Natural killer cell treated with Interleukin-12 subunit alpha and Interleukin-12 subunit beta and Interleukin-15 and Interleukin-18, amount 100 ng/mL, for 72 hours (primary cell): ENCODE data around the gene ARHGAP11B.
"Not testable (repeated sequence)": the region's sequence is repeated elsewhere in the genome, so short reads cannot be mapped to it uniquely, and the experiment has no call there.

Experiments
- ATAC-seq, 2 donors: fragments of 150-1000 bp; cut with Tn5 transposase in 1 of 2; sonication (Bioruptor Pico), chemical (Tn5 transposase) in 1 of 2; 2 replicates each; pipeline ENCODE4 v1.10.0; 2021
- DNase-seq: peaks from one replicate; pipeline ENCODE4 v3.0.0; 2022; ENCODE audit warnings: low spot score
- H3K27ac Mint-ChIP-seq, 2 donors: 1 replicate in 1 of 2; 2 replicates in 1 of 2; pipeline ENCODE4 v1.8.0; 2022; ENCODE audit warnings: mixed read lengths in 2 of 2, mild to moderate bottlenecking in 1 of 2, moderate library complexity in 1 of 2
- H3K27me3 Mint-ChIP-seq, 2 donors: 1 replicate in 1 of 2; 2 replicates in 1 of 2; pipeline ENCODE4 v1.8.0; 2022; ENCODE audit warnings: mixed read lengths in 2 of 2
- H3K36me3 Mint-ChIP-seq: one replicate; pipeline ENCODE4 v1.8.0; 2022; ENCODE audit warnings: mixed read lengths
- H3K4me1 Mint-ChIP-seq, 2 donors: 1 replicate in 1 of 2; 2 replicates in 1 of 2; pipeline ENCODE4 v1.8.0; 2022; ENCODE audit warnings: low read depth in 2 of 2, mixed read lengths in 2 of 2, mild to moderate bottlenecking in 1 of 2
- H3K4me3 Mint-ChIP-seq: one replicate; pipeline ENCODE4 v1.8.0; 2022; ENCODE audit warnings: mixed read lengths
- H3K9me3 Mint-ChIP-seq: 2 replicates; pipeline ENCODE4 v1.8.0; 2022; ENCODE audit warnings: mixed read lengths

ARHGAP11B gene

DNA sequence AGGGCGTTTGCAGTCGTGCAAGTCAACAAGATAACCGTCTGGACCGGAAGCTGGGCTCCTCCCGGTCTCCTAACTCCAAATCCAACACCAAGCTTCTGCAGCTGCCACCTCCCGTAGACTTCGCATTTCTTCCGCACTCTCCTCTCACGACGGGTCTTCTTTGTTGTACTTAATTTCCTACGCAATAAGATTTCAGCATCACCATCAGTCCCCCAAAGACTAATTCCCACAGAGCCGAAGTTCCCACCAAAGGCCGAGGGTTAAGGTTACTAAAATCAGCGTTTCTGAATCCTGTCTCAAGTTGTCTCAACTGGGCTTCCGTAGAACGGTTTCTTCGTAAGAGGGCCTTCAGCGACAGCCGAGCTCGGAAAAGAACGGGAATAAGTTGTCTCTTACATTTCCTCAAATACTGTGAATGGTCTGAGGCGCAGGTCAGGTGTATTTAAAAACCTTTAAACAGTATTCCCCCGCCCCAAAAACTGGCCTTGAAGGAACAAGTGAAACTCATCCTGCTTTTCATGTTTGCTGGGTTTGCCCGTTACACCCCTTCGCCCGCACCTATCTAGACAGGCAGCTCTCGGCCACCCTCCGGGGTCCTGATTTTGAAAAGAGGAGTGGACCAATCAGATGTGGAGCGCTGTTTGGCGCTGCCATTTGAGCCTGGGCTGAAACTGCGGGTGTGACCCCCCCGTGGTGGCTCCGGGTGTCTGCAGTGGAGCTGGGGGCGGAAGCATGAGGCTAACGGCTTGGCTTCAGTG, at the start of gene ARHGAP11B:
TSS of gene ARHGAP11B (plus strand) at position 693 of the 758 bp plus-strand sequence.
- ATAC-seq (peak; percentile 99), DNase-seq (peak; percentile 96)
- Mint-ChIP-seq H3K27ac (peak within 1 kb of the TSS; percentile 93 to 99), H3K36me3 (peaks cover 12% of the 10 kb centered on the region), H3K4me1 (peaks cover 13 to 15% of the 10 kb centered on the region in 2 donors), H3K4me3 (peak within 1 kb of the TSS; percentile 94)
- H3K27me3 Mint-ChIP-seq, H3K9me3 Mint-ChIP-seq: not testable (repeated sequence)

DNA sequence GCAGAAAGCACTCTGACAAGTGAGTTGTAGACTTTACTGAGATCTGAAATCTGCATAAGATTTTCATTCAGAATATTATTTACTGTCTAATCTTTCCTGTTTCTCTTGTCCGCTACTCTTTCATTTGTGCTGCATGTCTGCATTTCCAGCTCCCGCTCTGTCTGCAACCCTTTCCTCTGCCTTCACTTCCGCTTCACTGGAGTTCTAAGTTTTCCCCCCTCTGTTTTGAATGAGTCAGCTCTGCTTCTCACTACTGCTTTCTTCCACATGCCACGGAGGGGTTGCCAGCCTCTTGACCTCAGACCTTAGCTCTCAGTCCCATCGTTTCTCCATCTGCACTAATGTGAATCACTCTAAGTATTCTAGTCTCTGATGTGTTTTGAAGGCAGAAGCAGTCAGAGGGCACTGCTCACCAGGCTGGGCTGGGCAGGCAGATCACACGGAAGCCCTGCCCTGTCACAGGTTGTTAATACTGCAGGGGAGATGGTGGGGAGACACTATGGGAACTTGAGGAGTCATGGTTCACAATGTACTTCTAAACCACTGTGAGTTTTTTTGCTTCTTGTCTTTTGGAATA, 46.4 kb upstream of the ARHGAP11B start:
- not testable (repeated sequence) for H3K9me3 Mint-ChIP-seq, DNase-seq, H3K4me3 Mint-ChIP-seq, H3K4me1 Mint-ChIP-seq, H3K27ac Mint-ChIP-seq, ATAC-seq, H3K27me3 Mint-ChIP-seq, H3K36me3 Mint-ChIP-seq

DNA sequence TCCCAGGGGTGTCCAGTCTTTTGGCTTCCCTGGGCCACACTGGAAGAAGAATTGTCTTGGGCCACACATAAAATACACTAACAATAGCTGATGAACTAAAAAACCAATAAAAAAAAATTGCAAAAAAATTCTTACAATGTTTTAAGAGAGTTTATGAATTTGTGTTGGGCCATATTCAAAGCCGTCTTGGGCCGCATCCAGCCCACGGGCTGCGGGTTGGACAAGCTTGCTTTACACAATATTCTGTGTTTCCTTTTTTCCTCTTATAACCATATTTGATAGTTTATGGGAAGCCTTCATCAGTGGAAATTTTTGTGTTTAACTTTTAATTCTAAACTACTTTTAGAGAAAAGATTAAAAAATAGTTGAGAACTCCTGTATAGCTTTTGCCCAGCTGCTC, 45.2 kb upstream of the ARHGAP11B start:
- H3K4me3 Mint-ChIP-seq, H3K36me3 Mint-ChIP-seq, H3K4me1 Mint-ChIP-seq, ATAC-seq, H3K27me3 Mint-ChIP-seq, H3K27ac Mint-ChIP-seq, DNase-seq, H3K9me3 Mint-ChIP-seq: not testable (repeated sequence)

DNA sequence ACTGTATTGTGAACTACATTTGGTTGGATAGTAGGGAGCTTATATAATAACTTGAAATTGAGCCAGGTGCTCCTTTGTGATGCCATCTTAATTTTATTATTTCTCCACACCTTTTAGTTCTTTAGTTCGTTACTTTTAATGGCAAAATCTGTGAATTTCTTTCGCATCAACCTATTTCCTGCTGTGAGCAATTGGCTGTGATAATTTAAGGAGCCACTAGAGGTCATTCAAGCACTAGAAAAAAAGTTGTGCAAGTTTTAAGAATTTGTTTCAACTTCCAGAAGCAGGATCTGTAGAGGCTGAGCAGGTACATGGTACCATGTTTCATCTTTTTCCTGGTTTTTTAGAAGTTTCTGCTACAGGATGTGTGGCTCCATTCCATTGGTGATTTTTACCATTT, 27.0 kb upstream of the ARHGAP11B start:
- H3K4me3 Mint-ChIP-seq, H3K4me1 Mint-ChIP-seq, H3K9me3 Mint-ChIP-seq, ATAC-seq, H3K27me3 Mint-ChIP-seq, H3K36me3 Mint-ChIP-seq, H3K27ac Mint-ChIP-seq, DNase-seq: not testable (repeated sequence)

DNA sequence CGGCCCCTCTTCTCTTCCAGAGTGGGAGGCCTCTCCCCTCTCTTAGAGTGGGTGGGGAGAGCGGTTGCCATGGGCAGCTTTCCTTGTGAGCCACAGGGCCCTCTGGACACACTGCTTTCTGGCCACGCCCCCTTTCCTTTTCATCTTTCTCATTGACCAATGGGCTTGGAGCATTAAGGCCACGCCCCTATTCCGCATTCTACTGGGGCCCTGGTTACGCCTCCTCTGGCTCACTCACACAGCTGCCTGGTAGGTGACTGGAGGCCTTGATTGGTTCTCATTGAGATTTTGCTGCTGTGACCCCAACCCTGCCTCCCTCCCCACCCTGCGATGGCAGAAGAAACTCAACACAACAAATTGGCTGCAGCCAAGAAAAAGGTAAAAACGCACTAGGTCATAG, 22.1 kb upstream of the ARHGAP11B start, which contains the start of gene GOLGA8H:
TSS of gene GOLGA8H (plus strand) at position 233 of the 400 bp plus-strand sequence. CDS start at position 331, 98 bp downstream.
- H3K4me1 Mint-ChIP-seq, H3K36me3 Mint-ChIP-seq, H3K9me3 Mint-ChIP-seq, H3K27me3 Mint-ChIP-seq, ATAC-seq, H3K4me3 Mint-ChIP-seq, DNase-seq, H3K27ac Mint-ChIP-seq: not testable (repeated sequence)

DNA sequence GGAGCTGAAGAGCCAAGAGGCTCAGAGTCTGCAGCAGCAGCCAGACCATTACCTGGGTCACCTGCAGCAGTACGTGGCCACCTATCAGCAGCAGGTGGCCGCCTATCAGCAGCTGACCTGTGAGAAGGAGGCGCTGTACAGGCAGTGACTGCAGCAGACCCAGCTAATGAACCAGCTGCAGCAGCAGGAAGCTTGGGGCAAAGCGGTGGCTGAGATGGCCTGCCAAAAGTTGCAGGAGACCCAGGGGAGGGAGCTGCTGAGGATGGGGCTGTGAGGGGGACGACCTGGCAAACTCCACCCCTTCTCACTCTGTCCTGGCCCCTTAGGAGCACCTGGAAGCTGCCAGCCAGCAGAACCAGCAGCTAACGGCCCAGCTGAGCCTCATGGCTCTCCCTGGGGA, 13.7 kb upstream of the ARHGAP11B start:
- H3K27ac Mint-ChIP-seq, H3K27me3 Mint-ChIP-seq, H3K9me3 Mint-ChIP-seq, DNase-seq, ATAC-seq, H3K36me3 Mint-ChIP-seq, H3K4me3 Mint-ChIP-seq, H3K4me1 Mint-ChIP-seq: not testable (repeated sequence)

DNA sequence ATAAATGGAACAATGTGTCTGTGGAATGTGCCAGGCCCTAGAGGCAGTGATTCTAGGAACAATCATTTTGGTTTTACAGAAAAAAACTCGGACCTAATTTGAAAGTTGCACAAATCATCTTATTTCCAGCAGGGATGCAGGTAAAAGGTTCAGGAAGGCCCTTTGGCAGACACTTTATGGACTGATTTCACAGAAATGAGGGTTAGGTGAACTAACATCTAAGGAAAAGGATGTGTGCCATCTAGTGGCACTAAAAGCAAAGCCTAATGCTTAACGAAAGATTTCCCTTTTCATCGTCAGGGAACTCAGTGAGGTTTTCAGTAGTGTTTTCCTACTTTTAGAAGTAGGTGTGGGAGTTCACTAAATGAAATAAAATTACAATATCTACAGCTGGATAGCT, 4.6 kb upstream of the ARHGAP11B start:
- not testable (repeated sequence) for H3K27ac Mint-ChIP-seq, ATAC-seq, H3K27me3 Mint-ChIP-seq, H3K9me3 Mint-ChIP-seq, H3K36me3 Mint-ChIP-seq, H3K4me3 Mint-ChIP-seq, H3K4me1 Mint-ChIP-seq, DNase-seq

DNA sequence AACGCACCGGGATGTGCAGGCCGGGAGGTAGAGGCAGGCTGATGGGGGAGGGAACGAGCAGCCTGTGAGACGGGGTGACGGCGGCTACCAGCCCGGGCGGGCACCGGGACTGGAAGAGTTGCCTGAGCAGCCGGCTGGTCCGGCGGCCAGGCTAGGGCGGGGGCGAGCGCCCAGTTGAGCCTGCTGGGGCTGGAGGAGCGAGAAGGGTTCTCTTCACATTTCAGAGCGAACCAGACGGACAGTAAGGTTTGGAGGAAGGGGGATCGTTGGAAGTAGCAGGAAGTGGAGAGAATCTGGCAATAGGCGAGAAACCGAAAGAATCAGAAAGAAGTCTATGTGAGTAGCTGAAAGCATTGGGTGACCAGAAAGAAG, 252 bp downstream of the ARHGAP11B start:
- not testable (repeated sequence) for DNase-seq

DNA sequence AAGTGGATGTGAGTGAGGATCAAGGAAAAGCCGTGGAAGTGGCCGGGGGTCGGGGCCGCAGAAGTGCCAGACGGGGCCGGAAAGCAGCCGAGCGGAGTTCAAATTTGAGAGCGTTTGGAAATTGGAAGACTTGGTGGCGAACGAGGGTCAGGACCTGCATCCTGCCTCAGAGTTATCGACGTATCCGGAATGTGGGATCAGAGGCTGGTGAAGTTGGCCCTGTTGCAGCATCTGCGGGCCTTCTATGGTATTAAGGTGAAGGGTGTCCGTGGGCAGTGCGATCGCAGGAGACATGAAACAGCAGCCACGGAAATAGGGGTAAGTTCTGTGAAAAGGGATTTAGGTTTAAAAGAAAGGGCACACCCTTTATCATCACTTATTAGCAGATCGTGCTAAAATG, 704 bp downstream of the ARHGAP11B start:
- peak overlapping the region; percentile 94 for H3K4me3 Mint-ChIP-seq
- not testable (repeated sequence) for H3K27me3 Mint-ChIP-seq

More for the DNA sequence above, 252 bp downstream of the ARHGAP11B start:
- H3K4me1 Mint-ChIP-seq = peaks cover 13 to 15% of the 10 kb centered on the region in 2 donors
- not testable (repeated sequence) for H3K9me3 Mint-ChIP-seq, H3K27me3 Mint-ChIP-seq
- H3K27ac Mint-ChIP-seq = peak overlapping the region; percentile 93 to 99
- peaks cover 12% of the 10 kb centered on the region for H3K36me3 Mint-ChIP-seq
- ATAC-seq = peak in 1 of 2 donors; percentile 1
- peak overlapping the region; percentile 94 for H3K4me3 Mint-ChIP-seq

DNA sequence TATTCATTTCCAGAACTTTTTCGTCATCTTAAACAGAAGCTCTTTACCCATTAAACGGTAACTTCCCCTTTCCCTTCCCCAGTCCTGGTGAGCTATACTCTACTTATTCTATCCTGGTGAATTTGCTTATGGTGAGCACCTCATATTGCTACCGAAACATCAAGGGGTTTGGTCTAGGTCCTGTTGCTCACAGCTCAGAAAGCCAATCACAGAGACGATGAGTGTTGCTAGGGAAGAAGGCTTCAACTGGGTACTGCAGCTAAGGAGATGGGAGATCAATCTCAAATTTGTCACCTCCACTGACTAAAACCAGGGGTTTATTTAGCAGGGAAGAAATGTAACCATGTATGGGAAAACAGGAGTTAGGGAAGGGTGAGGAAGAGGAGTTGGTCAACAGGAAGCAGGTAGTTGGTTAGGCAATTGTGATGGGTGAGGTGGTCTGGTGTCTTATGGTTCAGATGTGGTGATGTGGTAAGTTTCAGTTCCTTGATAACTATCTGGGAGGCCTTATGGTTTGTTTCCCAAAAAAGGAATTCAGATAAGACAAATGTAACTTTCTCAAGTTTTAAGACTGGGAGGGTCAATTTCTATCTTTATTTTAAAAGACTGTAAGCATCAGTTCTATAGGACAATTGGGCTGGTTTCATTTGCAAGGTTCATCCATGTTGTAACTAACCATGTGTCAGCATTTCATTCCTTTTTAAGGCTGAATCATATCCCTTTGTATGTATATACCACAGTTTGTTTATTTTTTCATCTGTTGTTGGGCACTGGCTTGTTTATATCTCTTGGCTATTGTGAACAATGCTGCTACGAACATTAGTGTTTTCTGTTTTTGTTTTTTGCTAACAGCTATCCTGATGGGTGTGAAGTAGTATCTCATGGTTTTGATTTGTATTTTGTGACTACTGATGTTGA, 24.3 kb downstream of the ARHGAP11B start:
- H3K4me1 Mint-ChIP-seq = peaks cover 4 to 18% of the 10 kb centered on the region in 2 donors
- H3K9me3 Mint-ChIP-seq = no peaks in the 10 kb centered on the region
- H3K4me3 Mint-ChIP-seq = peak overlapping the region; percentile 4
- peak overlapping the region in 1 of 2 donors; percentile 10 for H3K27ac Mint-ChIP-seq
- peaks cover 24% of the 10 kb centered on the region for H3K36me3 Mint-ChIP-seq
- ATAC-seq (no peak), DNase-seq (no peak)
- no peaks in the 10 kb centered on the region for H3K27me3 Mint-ChIP-seq

More for the DNA sequence above, 704 bp downstream of the ARHGAP11B start:
- ATAC-seq = peak in 1 of 2 donors; percentile 22
- Mint-ChIP-seq H3K27ac (peak overlapping the region; percentile 93 to 99), H3K4me1 (peaks cover 13 to 15% of the 10 kb centered on the region in 2 donors), H3K36me3 (peaks cover 12% of the 10 kb centered on the region)
- DNase-seq, H3K9me3 Mint-ChIP-seq: not testable (repeated sequence)

DNA sequence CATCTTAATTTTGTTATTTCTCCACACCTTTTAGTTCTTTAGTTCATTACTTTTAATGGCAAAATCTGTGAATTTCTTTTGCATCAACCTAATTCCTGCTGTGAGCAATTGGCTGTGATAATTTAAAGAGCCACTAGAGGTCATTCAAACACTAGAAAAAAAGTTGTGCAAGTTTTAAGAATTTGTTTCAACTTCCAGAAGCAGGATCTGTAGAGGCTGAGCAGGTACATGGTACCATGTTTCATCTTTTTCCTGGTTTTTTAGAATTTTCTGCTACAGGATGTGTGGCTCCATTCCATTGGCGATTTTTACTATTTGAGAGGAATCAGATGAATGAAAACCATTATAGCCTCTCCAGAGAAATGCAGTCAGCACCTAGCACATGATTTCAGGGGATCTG, 35.2 kb downstream of the ARHGAP11B start:
- not testable (repeated sequence) for H3K4me1 Mint-ChIP-seq, H3K27ac Mint-ChIP-seq, DNase-seq, H3K9me3 Mint-ChIP-seq, ATAC-seq, H3K4me3 Mint-ChIP-seq, H3K36me3 Mint-ChIP-seq, H3K27me3 Mint-ChIP-seq

DNA sequence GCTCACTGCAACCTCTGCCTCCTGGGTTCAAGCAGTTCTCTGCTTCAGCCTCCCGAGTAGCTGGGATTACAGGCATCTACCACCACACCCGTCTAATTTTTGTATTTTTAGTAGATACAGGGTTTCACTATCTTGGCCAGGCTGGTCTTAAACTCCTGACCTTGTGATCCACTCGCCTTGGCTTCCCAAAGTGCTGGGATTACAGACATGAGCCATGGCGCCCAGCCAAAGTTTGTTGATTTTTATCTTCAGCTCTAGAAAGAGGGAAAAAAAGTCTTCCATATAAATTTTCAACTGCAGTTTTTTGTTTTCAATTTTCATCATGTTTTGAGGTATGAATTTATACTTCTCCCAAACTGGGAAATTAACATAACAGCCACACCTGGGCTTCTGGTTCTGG, 43.7 kb downstream of the ARHGAP11B start:
- not testable (repeated sequence) for H3K9me3 Mint-ChIP-seq, H3K27ac Mint-ChIP-seq, DNase-seq, H3K27me3 Mint-ChIP-seq, ATAC-seq, H3K36me3 Mint-ChIP-seq, H3K4me3 Mint-ChIP-seq
- H3K4me1 Mint-ChIP-seq = peaks cover 4 to 11% of the 10 kb centered on the region in 2 donors

DNA sequence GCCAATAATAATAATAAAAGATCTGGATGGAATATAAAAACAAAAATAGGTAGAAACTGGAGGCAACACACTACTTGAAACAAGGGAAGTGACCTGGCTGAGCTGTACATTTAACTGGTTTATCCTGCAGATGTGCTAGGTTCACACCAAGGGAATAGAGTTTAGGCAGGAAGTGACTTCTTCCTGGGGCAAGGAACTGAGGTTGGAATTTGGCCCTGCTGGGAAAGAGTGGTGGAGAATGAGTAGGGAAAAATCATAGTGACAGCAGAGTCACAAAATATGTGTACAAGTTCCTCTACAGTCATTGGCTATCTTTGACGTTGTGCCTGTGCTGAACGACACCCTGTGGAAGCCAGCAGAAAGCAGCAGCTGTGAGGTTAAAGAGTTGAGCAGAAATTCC, 44.1 kb downstream of the ARHGAP11B start:
- Mint-ChIP-seq H3K4me1 (peaks cover 4 to 11% of the 10 kb centered on the region in 2 donors), H3K36me3 (peaks cover 5% of the 10 kb centered on the region), H3K9me3 (no peaks in the 10 kb centered on the region), H3K27ac (no peak overlapping the region), H3K4me3 (no peak overlapping the region), H3K27me3 (no peaks in the 10 kb centered on the region)
- ATAC-seq (no peak), DNase-seq (no peak)

DNA sequence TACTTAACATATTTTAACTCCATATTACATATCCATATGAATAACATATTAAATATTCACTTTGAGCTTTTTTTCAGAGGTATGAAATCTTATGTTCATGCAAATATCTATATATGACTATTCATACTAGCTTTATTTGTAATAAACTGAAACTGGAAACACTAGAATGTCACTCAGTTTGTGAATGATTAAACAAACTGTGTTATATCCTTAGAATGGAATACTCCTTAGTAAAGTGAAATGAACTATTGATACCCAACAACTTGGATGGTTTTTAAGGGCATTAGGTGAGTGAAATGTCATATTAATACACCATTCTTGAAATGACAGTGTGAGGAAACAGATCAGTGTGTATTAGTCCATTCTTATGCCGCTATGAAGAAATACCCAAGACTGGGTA, 45.4 kb downstream of the ARHGAP11B start:
- Mint-ChIP-seq H3K27me3 (no peaks in the 10 kb centered on the region), H3K9me3 (no peaks in the 10 kb centered on the region), H3K36me3 (peaks cover 5% of the 10 kb centered on the region), H3K4me1 (peaks cover 4 to 11% of the 10 kb centered on the region in 2 donors), H3K27ac (no peak overlapping the region), H3K4me3 (no peak overlapping the region)
- ATAC-seq (no peak), DNase-seq (no peak)
